ENCODE measurements around the gene TAF9B.

Gene TAF9B

GRCh38 chrX:78116766-78117165, 22.7 kb downstream of the TAF9B start:
- POLR2A ChIA-PET, result interaction anchor here (0.6 to 0.7 kb wide), 2 partner anchors 12 to 14 kb away, joined by 3 to 5 read pairs; no protein-coding TSS in a partner anchor
- CTCF ChIA-PET, result interaction anchor here (0.9 to 2.0 kb wide), 4 partner anchors 9 to 11 kb away, joined by 3 to 5 read pairs (median 4); no protein-coding TSS in a partner anchor
- H3K27ac ChIP-seq (ENCODE audit: insufficient read depth in 1 of 2, low read depth in 1 of 2, low read length in 2 of 2, poor library complexity in 1 of 2, severe bottlenecking in 2 of 2), result peak overlapping the region in 1 of 2 experiments; percentile 35

GRCh38 chrX:78116365-78116764, 23.1 kb downstream of the TAF9B start:
- ChIA-PET POLR2A (interaction anchor here (0.6 to 0.7 kb wide), 2 partner anchors 12 to 14 kb away, joined by 3 to 5 read pairs; no protein-coding TSS in a partner anchor), CTCF (interaction anchor here (0.9 to 1.5 kb wide), 3 partner anchors 8 to 11 kb away, joined by 3 to 4 read pairs (median 3); no protein-coding TSS in a partner anchor)
- Histone ChIP-seq H3K27me3 (replicated peaks in 2 of 5; ENCODE audit: control insufficient read depth in 4 of 5, insufficient read depth in 5 of 5, low read length in 4 of 5) (no peaks in the 10 kb centered on the region), H3K9me3 (ENCODE audit: control extremely low read depth in 1 of 5, control insufficient read depth in 4 of 5, insufficient read depth in 2 of 5, low read depth in 1 of 5, low read length in 4 of 5) (no peaks in the 10 kb centered on the region), H3K36me3 (ENCODE audit: control insufficient read depth in 4 of 4, insufficient read depth in 4 of 4, low read length in 3 of 4) (peaks cover 6 to 72% (median 40%) of the 10 kb centered on the region in 4 experiments), H3K4me3 (ENCODE audit: control insufficient read depth in 1 of 7, extremely low read depth in 1 of 7, insufficient read depth in 4 of 7, low read depth in 2 of 7, low read length in 6 of 7) (no peak overlapping the region), H3K4me1 (ENCODE audit: control extremely low read depth in 1 of 4, control insufficient read depth in 4 of 4, insufficient read depth in 4 of 4, low read length in 3 of 4) (peaks cover 0 to 10% (median 2%) of the 10 kb centered on the region in 4 experiments), H3K27ac (ENCODE audit: insufficient read depth in 1 of 2, low read depth in 1 of 2, low read length in 2 of 2, poor library complexity in 1 of 2, severe bottlenecking in 2 of 2) (peak overlapping the region in 1 of 2 experiments; percentile 35)
- DNase-seq, result no peak

More at GRCh38 chrX:78116766-78117165, 22.7 kb downstream of the TAF9B start:
- no peaks in the 10 kb centered on the region for H3K9me3 ChIP-seq (ENCODE audit: control extremely low read depth in 1 of 5, control insufficient read depth in 4 of 5, insufficient read depth in 2 of 5, low read depth in 1 of 5, low read length in 4 of 5)
- H3K27me3 ChIP-seq (replicated peaks in 2 of 5; ENCODE audit: control insufficient read depth in 4 of 5, insufficient read depth in 5 of 5, low read length in 4 of 5), result no peaks in the 10 kb centered on the region
- H3K36me3 ChIP-seq (ENCODE audit: control insufficient read depth in 4 of 4, insufficient read depth in 4 of 4, low read length in 3 of 4), result peaks cover 6 to 73% (median 41%) of the 10 kb centered on the region in 4 experiments
- 27% methylated on average over 2 of the region's 2 CpGs for WGBS (ENCODE audit: insufficient coverage)
- H3K4me1 ChIP-seq (ENCODE audit: control extremely low read depth in 1 of 4, control insufficient read depth in 4 of 4, insufficient read depth in 4 of 4, low read length in 3 of 4), result peaks cover 0 to 10% (median 2%) of the 10 kb centered on the region in 4 experiments
- H3K4me3 ChIP-seq (ENCODE audit: control insufficient read depth in 1 of 7, extremely low read depth in 1 of 7, insufficient read depth in 4 of 7, low read depth in 2 of 7, low read length in 6 of 7), result no peak overlapping the region
- DNase-seq, result peak in 1 of 3 donors; percentile 26

- Histone ChIP-seq H3K9me3 (ENCODE audit: control extremely low read depth in 1 of 5, control insufficient read depth in 4 of 5, insufficient read depth in 2 of 5, low read depth in 1 of 5, low read length in 4 of 5) (no peaks in the 10 kb centered on the region), H3K36me3 (ENCODE audit: control insufficient read depth in 4 of 4, insufficient read depth in 4 of 4, low read length in 3 of 4) (peaks cover 0 to 42% (median 23%) of the 10 kb centered on the region in 4 experiments), H3K27ac (ENCODE audit: insufficient read depth in 1 of 2, low read depth in 1 of 2, low read length in 2 of 2, poor library complexity in 1 of 2, severe bottlenecking in 2 of 2) (no peak overlapping the region), H3K4me3 (ENCODE audit: control insufficient read depth in 1 of 7, extremely low read depth in 1 of 7, insufficient read depth in 4 of 7, low read depth in 2 of 7, low read length in 6 of 7) (no peak overlapping the region), H3K27me3 (replicated peaks in 2 of 5; ENCODE audit: control insufficient read depth in 4 of 5, insufficient read depth in 5 of 5, low read length in 4 of 5) (no peaks in the 10 kb centered on the region), H3K4me1 (ENCODE audit: control extremely low read depth in 1 of 4, control insufficient read depth in 4 of 4, insufficient read depth in 4 of 4, low read length in 3 of 4) (peaks cover 0 to 29% (median 16%) of the 10 kb centered on the region in 4 experiments)
- CTCF ChIA-PET, result no interaction called here
- POLR2A ChIA-PET, result no interaction called here
- no peak for DNase-seq
- WGBS (ENCODE audit: insufficient coverage), result 87% methylated on average over 7 of the region's 10 CpGs
These were observed 28.1 kb downstream of the TAF9B start for GRCh38 chrX:78111140-78111931.

GRCh38 chrX:78109458-78109857, 30.0 kb downstream of the TAF9B start:
- H3K36me3 ChIP-seq (ENCODE audit: control insufficient read depth in 4 of 4, insufficient read depth in 4 of 4, low read length in 3 of 4), result peaks cover 0 to 30% (median 14%) of the 10 kb centered on the region in 4 experiments
- no peak overlapping the region for H3K4me3 ChIP-seq (ENCODE audit: control insufficient read depth in 1 of 7, extremely low read depth in 1 of 7, insufficient read depth in 4 of 7, low read depth in 2 of 7, low read length in 6 of 7)
- H3K4me1 ChIP-seq (ENCODE audit: control extremely low read depth in 1 of 4, control insufficient read depth in 4 of 4, insufficient read depth in 4 of 4, low read length in 3 of 4), result peaks cover 14 to 39% (median 24%) of the 10 kb centered on the region in 4 experiments
- peak overlapping the region in 1 of 2 experiments; percentile 25 for H3K27ac ChIP-seq (ENCODE audit: insufficient read depth in 1 of 2, low read depth in 1 of 2, low read length in 2 of 2, poor library complexity in 1 of 2, severe bottlenecking in 2 of 2)
- CTCF ChIA-PET, result interaction anchor here (1.2 kb wide), 1 partner anchor 16 kb away, joined by 3 read pairs; no protein-coding TSS in a partner anchor
- no CpG with 5 or more reads among the region's 2 CpGs for WGBS (ENCODE audit: insufficient coverage)
- POLR2A ChIA-PET, result no interaction called here
- DNase-seq, result no peak
- H3K27me3 ChIP-seq (replicated peaks in 2 of 5; ENCODE audit: control insufficient read depth in 4 of 5, insufficient read depth in 5 of 5, low read length in 4 of 5), result no peaks in the 10 kb centered on the region
- H3K9me3 ChIP-seq (ENCODE audit: control extremely low read depth in 1 of 5, control insufficient read depth in 4 of 5, insufficient read depth in 2 of 5, low read depth in 1 of 5, low read length in 4 of 5), result no peaks in the 10 kb centered on the region

GRCh38 chrX:78106651-78106986, 32.8 kb downstream of the TAF9B start:
- POLR2A ChIA-PET, result no interaction called here
- H3K4me1 ChIP-seq (ENCODE audit: control extremely low read depth in 1 of 4, control insufficient read depth in 4 of 4, insufficient read depth in 4 of 4, low read length in 3 of 4), result peaks cover 14 to 48% (median 28%) of the 10 kb centered on the region in 4 experiments
- WGBS (ENCODE audit: insufficient coverage), result 38% methylated on average over 1 of the region's 1 CpG
- H3K4me3 ChIP-seq (ENCODE audit: control insufficient read depth in 1 of 7, extremely low read depth in 1 of 7, insufficient read depth in 4 of 7, low read depth in 2 of 7, low read length in 6 of 7), result peak overlapping the region in 6 of 7 experiments; percentile 52 to 94 (median 89)
- peak overlapping the region in 1 of 2 experiments; percentile 96 for H3K27ac ChIP-seq (ENCODE audit: insufficient read depth in 1 of 2, low read depth in 1 of 2, low read length in 2 of 2, poor library complexity in 1 of 2, severe bottlenecking in 2 of 2)
- no peaks in the 10 kb centered on the region for H3K27me3 ChIP-seq (replicated peaks in 2 of 5; ENCODE audit: control insufficient read depth in 4 of 5, insufficient read depth in 5 of 5, low read length in 4 of 5)
- H3K36me3 ChIP-seq (ENCODE audit: control insufficient read depth in 4 of 4, insufficient read depth in 4 of 4, low read length in 3 of 4), result peaks cover 0 to 12% (median 5%) of the 10 kb centered on the region in 4 experiments
- peak in 2 of 3 donors; percentile 66 to 77 for DNase-seq
- H3K9me3 ChIP-seq (ENCODE audit: control extremely low read depth in 1 of 5, control insufficient read depth in 4 of 5, insufficient read depth in 2 of 5, low read depth in 1 of 5, low read length in 4 of 5), result peaks cover 0 to 7% (median 0%) of the 10 kb centered on the region in 5 experiments
- CTCF ChIA-PET, result interaction anchor here (3.9 kb wide), 1 partner anchor 14 kb away, joined by 15 read pairs; no protein-coding TSS in a partner anchor

- peak overlapping the region in 6 of 7 experiments; percentile 75 to 94 (median 90) for H3K4me3 ChIP-seq (ENCODE audit: control insufficient read depth in 1 of 7, extremely low read depth in 1 of 7, insufficient read depth in 4 of 7, low read depth in 2 of 7, low read length in 6 of 7)
- H3K9me3 ChIP-seq (ENCODE audit: control extremely low read depth in 1 of 5, control insufficient read depth in 4 of 5, insufficient read depth in 2 of 5, low read depth in 1 of 5, low read length in 4 of 5), result peaks cover 0 to 7% (median 0%) of the 10 kb centered on the region in 5 experiments
- peaks cover 14 to 48% (median 28%) of the 10 kb centered on the region in 4 experiments for H3K4me1 ChIP-seq (ENCODE audit: control extremely low read depth in 1 of 4, control insufficient read depth in 4 of 4, insufficient read depth in 4 of 4, low read length in 3 of 4)
- H3K27me3 ChIP-seq (replicated peaks in 2 of 5; ENCODE audit: control insufficient read depth in 4 of 5, insufficient read depth in 5 of 5, low read length in 4 of 5), result no peaks in the 10 kb centered on the region
- ChIA-PET POLR2A (interaction anchor here (0.6 kb wide), 1 partner anchor 12 kb away, joined by 3 read pairs; no protein-coding TSS in a partner anchor), CTCF (interaction anchor here (1.0 to 3.9 kb wide), 2 partner anchors 10 to 15 kb away, joined by 3 to 15 read pairs; no protein-coding TSS in a partner anchor)
- H3K27ac ChIP-seq (ENCODE audit: insufficient read depth in 1 of 2, low read depth in 1 of 2, low read length in 2 of 2, poor library complexity in 1 of 2, severe bottlenecking in 2 of 2), result peak overlapping the region; percentile 25 to 96
- H3K36me3 ChIP-seq (ENCODE audit: control insufficient read depth in 4 of 4, insufficient read depth in 4 of 4, low read length in 3 of 4), result peaks cover 0 to 10% (median under 1%) of the 10 kb centered on the region in 4 experiments
- DNase-seq, result no peak
- 51% methylated on average over 7 of the region's 11 CpGs for WGBS (ENCODE audit: insufficient coverage)
These were observed 33.4 kb downstream of the TAF9B start for GRCh38 chrX:78105944-78106650.
